Measurements from ENCODE around the gene ADAM19.

DNA sequence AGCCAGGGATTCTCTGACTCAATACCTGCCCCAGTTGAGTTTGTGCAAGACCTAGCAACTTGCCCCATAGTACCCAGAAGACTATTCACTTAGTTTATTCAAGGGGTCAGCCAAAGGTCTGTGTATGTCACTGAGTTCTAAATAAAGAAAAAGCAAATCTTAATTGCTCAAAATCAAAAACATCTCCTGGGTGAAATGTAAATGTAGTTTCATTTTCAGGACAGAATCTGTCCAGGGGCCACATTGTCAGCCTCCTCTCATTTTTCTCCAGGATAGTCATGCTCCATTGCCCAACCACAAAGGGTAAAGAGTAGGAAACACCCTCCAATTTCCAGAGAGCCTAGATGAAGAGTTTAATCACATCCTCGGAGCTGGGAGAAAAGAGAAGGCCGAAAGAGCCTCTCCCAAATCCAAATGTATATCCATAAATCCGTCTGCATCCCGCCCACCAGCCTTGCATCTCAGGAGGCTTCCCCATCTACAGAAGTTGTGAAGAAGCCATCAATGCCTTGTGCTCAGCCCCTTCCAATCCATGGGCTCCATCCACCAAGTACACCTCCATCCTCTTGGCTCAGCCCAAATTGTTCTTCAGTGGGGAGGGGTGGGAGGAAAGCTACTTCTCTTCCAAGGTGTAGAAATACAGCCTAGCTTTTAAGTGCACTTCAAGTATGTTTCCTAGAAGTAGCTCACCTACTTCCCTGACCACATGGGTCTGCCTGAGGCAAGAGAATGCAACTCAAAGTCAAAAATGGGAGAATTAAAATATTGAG, 26.9 kb downstream of the ADAM19 start:
- TF ChIP-seq POLR2AphosphoS5 (IDR thresholded peaks at IDR 0.05; ENCODE audit: borderline replicate concordance, low read depth, low read length): no peak
- TF ChIP-seq EZH2 (IDR thresholded peaks at IDR 0.05): no peak
